Right renal pelvis (tissue), 4 donors: ENCODE measurements around the gene LIPC. TPM values are rescaled to one million over a fixed set of nuclear protein-coding genes. Genes with fewer than 3 reads are reported as not detected.

Experiments used
- DNase-seq, 4 donors: peaks; one replicate each; pipeline ENCODE4 v3.0.0-alpha.2; 2013; ENCODE audit warnings: low read depth in 4 of 4, low spot score in 3 of 4, missing footprints in 1 of 4
- polyA plus RNA-seq, 4 donors: library from polyadenylated mRNA; unstranded; fragments of 120-200 nt; gene quantifications; one replicate each; pipeline ENCODE4 v1.2.1, GENCODE V29; 2013; ENCODE audit not compliant: insufficient read length in 4 of 4

Gene LIPC
- polyA plus RNA-seq, 4 donors: 11.8 to 21.8 (median 13.9) TPM

DNA sequence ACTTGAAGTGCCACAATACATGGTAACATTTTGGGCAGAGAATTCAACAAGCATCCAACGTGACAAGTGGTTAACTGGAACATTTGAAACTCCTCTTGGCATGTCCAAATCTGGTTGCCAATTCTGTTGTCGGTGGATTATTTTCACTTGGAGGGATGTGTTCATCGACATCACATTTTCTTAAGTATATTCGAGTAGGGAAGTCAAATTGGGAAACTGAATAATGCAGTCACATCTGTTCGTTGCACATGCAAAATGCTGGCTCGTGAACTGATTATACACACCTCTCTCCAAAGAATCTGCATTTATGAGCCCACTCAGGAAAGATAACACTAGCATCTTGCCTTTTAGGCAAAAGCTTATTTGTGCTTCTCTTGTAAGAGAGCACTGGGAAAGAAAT lies 139.7 kb downstream of the LIPC start:
- DNase-seq: no peak

DNA sequence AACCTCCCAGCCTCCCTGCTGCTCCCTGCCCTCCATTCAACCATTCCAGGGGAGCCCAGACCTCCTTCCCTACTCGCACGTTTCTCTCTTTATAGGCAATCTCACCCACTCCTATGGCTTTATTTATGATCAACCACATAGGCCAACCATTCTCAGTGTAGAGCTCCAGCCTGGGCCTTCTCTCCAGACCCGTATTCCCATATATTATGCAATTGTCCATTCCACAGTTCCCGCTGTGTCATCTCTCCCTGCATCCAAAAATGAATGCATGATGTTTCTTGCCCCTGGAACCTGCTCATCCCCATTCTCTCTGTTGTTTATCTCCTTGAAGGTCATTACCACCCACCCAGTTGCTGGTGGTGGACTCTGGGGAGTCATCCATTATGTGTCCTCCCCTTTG lies 140.7 kb downstream of the LIPC start:
- DNase-seq: no peak

DNA sequence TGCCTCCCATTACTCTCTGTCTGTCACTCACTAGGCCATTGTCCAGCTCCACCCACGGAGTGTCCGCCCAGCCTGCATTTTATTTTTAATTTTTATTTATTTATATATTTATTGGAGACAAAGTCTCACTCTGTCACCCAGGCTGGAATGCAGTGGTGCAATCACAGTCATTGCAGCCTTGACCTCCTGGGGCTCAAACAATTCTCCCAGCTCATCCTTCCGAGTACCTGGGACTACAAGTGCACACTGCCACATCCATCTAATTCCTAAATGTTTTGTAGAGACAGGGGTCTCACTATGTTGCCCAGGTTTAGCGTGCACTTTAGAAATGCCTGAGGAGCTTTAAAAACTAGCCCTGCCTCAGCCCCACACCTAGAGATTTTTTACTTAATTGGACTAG lies 141.5 kb downstream of the LIPC start:
- no peak for DNase-seq

DNA sequence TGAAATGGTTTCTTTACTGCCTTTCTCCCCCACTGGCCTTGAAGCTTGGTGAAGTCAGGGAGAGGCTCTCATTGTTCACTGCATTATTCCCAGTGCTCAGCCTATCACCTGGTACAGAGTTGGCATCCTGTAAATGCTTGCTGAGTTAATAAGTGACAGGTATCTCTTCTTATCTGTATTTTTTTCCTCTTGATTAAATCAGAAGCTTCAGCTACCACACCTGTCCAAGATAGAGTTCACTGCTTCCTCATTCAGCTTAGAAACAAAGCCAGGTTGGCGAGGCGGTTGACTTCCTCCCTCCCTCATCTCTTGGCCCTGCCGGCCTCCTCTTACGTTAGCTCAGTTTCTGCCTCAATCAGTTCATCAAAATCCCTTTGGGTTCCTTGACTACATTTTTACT lies 142.8 kb downstream of the LIPC start:
- no peak for DNase-seq

DNA sequence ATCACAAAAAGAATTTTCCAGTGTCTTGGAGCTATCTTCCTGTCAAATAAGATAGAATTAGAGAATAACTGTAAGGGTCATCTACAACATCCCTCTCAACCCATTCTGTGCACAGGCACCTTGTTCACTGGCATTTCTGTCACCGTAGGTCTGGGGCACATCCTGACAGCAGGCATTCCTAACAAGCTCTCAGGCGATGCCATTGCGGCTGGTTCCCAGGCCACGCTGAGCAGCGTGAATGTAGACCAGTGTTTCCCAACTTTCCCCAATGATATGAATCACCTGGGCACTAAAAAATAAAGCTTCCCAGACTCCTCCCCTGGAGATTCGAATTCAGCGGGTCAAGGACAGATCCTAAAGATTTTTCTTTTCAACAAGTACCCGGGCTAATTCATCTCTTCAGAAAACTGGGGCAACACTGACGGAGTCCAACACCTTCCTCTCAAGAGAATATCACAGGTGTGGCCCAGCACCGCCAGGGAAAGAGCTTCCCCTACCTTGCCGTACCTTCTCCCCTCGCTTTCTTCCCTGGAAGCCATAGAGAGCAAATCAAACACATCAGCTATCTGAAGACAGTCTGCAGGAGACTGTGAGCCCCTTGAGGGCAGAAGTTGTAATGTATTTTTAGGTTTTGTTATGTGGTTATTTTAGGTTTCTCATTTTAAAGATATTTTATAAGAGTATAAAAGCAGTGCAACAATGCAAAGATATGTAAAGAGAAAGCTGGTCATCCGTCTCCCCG lies 143.4 kb downstream of the LIPC start:
- no peak for DNase-seq

DNA sequence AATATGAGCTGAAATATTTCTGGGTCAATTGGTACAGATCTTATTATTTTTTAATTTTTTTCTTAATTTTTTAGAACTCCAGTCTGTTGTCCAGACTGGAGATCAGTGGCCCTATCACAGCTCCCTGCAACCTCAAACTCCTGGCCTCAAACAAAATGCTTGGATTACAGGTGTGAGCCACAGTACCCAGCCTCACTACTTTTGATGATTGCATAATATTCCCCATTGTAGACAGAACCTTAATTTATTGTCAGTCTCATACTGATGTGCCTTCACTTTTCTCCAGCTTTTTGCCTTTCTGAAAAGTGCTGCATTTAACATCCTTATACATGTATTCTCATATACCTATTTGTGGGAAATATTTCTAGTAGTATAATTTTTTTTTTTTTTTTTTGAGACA lies 144.9 kb downstream of the LIPC start:
- no peak for DNase-seq

DNA sequence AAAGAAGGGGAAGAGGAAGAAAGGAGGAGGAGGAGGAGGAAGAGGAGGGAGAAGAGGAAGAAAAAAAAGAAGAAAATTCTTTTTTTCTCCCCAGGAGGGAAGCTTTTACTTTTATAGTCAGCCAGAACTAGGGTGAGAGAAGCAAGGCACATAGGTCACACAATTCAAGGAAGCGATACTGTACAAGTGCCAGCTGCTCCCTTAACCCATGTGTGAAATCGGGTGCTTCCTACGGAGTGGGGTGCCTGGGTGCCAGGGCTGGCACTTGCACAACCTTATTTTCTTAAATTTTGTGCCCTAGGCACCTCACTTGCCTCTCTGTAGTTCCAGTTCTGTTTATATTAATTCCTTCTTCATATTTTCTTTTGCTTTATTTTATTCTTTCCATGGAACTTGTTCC lies 150.4 kb downstream of the LIPC start:
- no peak for DNase-seq

DNA sequence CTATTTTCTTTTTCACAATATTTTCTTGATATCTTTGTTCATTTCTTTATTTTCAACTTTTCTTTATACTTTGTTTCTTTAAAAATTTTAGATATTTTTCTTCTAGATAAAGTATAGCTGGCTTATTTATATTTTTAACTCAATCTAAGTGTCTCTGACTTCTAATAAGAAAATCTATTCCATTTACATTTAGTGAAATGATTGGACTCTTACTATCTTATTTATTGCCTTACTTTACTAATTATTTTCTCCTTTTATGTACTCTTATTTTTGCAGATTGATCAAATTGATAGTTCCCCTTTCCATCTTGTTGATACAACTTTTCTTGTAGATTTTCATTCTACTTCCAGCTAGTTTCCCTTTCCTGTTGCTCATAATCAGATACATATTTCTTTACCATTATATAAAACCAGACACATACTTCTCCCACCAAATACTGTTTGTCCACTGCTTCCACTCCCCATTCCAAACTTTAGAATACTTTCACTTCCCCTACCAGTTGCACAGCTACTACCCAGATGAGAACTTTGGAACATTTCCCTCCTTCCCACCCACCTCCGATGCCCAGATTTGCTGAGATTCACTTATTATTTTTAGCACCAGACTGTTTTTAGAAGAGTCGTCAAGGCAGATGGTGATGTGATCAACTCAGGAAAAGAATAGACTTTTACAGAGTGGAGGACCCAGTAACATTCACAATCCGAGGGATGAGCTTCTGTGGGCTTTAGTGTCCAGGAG lies 151.5 kb downstream of the LIPC start:
- no peak for DNase-seq

DNA sequence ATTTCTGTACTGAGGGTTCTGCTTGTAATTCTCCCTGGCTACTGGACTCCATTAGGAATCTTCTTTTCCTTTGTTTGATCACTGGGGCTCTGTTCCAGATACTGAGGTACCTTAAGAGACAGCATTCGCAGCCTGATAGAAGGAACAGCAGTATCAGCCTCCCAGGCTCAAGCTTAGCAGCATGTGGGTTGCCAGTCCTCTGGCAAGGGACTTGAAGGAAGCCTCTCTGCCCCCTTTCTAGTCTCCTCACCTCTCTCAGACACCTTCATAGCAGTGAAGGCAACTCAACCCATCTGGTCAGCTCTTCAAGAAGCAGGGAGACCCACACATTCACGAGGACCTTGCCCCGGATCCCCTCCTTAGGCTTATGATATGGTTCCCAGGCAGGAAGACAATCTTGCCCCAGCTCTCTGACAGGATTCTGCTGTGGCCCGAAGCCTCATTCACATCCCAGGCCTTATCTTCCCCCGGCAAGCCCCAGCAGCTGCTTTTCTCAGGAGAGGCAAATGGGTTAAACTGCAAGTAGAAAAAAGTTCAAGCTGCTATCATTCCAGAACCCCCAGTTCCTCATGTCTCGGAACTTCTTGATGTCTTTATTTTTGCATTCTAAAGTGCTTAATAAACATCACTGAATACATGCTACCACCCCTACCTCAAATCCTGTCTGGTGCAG lies 153.1 kb downstream of the LIPC start:
- DNase-seq: no peak

DNA sequence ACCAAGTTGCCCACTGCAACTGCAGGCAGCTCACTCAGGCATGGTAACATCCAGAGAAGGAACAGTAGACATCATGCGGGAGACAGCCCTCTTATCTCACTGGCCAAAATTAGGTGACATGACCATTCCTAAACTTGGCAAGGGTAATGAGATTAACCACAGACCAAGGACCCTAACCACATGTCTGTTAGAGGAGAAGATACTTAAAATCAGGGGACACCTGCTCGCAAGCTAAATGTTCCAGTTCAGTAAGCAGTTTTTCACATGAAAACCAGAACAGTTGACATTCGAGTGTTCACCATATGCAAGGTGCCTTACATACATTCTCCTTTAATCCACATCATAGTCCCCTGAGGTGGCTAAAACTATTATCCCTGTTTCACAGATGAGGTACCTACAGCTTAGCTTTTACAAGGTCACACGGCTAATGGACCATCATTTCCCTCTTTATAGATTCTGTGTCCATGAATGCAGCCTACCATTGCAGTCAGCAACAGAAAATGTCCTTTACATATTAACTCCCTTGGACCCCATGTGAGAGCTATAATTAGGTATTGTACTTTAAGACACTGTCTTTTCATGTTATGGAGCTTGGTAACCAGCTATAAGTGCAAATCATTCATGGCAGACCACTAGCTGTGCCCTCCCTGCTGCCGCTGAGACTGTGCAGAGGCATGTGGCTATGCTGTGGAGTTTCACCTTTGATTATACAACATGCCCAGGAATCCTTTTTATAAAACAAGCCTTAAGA lies 154.1 kb downstream of the LIPC start:
- no peak for DNase-seq

DNA sequence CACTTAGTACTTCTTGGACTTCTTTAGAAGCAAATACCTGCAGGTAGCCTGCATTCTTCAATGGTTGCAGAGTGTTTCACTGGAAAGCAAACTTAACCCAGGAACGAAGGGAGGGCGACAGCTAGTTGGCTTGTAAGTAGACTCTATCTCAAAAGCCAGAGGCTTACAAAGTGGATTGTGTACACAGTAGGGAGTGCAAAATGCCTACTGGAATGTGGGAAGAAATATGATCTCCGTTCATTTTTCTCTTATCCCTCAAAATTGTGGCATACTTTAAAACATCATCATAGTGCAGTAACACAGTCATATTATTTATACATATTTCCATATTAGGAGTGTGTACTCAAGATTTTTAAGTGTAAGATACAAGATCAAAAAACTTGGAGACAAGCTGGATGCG lies 155.7 kb downstream of the LIPC start:
- no peak for DNase-seq

DNA sequence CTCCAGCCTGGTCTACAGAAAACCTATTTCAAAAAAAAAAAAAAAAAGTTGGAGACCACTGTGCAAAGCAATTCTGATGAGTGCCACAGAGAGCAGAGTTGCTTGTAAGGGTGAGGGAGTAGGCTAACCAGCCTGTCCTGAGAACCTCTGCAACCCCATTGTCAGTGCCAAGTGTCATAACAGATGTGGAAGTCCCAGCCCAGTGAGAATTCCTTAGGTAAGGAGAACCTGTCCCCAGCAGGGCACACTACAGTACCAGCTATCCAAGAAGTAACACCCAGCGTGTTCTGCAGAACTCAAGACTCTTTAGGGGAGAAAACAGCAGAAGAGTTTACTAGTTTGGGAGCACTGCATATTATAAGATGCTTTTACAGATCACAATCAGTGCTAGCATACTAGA lies 156.3 kb downstream of the LIPC start:
- DNase-seq: no peak

DNA sequence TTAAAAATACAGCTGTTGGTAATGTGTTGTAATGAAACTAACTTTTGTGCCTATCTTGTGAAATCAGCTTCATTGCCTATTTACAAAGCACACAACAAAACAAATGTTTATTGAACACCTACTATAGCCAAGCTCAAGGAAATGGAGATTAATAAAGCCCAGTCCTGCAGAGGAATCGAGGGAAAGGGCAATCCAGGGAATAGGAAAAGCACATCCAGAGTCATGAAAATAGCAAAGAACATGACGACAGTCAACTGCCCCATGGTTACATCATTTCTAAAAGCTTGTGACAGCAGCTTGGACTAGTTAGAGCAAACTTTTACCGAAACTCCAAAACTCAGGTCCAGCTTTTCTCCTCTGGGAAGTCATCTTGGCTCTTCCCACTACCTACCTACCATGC lies 157.3 kb downstream of the LIPC start:
- no peak for DNase-seq

DNA sequence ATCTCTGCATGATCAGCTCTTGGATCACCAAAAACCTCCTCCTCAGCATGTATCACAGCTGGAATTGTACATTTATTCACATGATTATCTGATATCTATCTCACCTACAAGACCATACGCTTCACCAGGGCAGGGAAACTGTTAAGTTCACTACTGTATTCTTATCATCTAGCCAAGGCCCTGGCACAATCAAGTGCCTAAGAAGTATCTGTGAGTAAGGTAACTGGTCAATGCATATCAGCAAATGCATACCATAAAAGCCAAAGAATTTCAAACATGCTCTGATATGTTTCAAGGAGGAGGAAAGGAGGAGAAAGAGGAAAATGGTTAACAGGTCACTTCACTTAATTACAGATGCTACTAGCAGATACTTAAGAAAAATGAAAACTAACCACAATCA lies 158.4 kb downstream of the LIPC start:
- no peak for DNase-seq

DNA sequence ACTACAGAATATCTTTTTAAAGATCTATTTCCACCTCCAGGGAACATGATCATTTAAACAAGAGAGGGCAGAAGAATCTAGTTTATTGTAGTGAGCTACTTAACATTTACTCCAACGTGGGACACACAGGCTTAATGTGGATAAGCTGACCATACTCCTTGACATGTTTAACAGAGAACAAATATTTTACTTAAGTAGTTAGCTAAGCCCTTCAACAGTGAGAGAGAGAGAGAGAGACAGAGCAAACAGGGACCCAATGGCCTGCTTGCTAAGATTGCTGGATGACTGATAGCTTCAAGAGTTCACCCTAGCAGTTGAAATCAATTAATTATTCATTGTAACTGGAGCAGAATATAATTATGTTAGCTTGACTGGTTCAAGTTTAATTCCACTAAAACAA lies 159.1 kb downstream of the LIPC start:
- DNase-seq: no peak

DNA sequence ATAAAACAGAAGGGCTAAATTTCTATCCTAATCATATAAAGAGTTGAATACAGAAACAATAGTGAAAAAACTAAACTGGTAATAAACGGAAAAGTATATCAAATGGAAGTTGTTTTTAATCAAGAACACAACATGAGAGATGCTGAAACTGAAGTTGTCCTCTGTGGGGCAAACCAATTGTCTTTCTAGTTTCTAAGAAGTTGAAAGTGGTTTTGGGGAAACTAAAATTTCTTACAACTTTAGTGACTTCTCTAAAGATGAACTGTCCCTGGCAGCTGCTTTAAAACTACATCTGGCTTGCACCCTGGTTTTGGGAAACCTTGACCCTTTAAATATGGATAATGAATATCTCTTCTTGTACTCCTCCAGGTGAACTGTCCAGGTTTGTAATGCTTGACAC lies 162.1 kb downstream of the LIPC start:
- DNase-seq: no peak

DNA sequence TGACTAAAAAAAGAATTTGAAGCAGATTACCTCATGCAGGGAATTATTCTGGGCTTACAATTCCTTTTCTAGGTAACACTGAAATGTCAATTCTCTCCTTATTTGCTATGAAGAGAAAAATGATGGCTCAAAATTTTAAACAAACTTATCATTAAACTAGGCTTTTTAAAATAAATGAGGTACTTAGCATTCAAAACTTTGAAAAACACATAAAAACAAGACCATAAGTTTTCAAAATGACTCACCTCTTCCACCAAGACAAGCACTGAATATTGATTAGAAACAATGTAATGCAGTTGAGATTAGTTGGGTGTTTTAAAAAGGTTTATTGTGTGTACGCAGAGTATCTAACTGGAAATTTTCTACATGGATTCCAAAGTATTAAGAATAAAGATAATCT lies 163.1 kb downstream of the LIPC start:
- DNase-seq: no peak

DNA sequence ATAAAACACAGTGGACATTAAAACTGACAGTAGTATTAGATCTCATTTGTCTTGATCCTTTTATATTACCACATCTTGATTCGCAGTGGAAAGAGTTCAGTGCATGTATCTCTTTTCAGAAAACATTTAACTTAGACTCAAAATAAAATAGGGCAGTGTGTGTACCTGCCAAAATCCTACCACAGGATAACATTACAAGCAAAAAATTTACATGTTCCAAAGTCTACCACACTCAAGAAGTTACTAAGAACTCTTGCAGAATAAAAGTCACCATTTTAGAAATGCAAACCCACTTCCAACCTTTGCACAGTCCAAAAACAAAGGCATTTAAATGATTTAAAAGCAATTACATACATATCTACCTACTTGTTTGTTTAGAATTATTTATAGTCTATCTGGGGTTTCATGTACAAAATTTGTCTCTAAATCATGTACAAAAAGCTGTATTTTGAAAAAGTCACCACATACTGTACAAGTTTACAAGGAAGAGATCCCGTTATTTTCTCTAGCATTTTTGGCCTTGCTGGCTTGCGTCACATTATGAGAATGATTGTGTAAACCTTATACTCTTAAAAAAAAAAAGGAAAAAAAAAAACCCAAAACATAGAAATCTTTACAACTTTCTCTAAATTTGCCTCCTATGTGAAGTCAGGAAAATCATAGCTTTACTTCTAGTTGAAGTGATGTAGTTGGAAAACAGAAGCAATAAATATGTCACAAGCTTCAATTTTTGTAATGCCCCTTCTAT lies 163.9 kb downstream of the LIPC start:
- no peak for DNase-seq

DNA sequence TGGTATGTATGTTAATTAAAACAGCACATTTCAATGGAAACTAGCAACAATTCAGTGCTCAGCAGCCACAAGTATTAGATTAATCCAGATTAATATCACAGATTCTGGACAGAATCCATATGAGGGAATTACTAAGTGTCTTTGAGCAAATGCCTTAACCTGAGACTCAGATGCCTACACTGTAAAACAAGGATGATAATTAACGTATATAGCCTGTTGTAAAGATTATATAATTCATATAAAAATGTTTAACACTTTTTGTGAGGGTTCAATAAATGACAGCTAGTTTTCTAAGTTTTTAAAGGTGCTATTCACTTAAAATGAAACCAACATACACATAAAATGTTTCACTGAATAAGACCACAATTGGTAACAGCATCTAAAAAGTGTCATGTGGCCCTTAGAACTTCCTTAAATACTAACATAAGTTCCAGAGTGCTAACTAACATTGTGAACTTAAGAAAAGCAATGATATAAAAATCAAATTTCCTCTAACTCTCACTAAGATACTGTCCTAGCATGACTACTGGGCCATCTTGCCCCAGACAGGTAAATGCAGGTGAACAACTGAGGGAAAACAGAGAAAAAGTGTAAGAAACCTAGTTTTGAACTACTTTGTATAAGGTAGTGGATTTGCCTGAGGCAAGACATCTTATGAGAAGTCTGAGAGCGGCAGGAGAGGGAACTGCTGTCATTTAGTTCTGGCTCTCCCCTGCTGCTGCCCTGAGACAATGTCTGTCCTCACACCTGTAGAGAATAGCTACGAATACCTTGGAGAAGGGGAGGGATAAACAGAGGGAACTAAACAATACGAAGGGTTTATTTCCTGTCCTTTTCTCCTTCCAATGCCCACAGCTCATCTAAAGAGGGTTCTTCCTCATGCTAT lies 166.4 kb downstream of the LIPC start:
- no peak for DNase-seq

DNA sequence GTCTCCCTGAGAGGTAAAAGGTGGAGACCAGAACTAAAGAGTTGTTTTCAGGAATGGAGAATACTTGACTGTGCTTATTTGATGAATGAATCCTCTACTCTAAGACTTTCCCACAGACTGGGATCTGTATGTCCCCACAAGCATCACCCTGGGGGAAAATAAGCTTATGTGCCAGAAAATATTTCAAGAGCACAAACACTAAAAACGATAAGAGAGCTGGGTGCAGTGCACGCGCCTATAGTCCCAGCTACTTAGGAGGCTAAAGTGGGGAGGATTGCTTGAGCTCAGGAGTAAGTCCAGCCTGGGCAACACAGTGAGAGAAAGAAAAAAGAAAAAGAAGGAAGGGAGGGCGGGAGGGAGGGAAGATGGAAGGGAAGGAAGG lies 167.0 kb downstream of the LIPC start:
- no peak for DNase-seq
